Measurements from ENCODE around the gene NLRP1. TPM values are rescaled to one million over a fixed set of nuclear protein-coding genes. Genes with fewer than 3 reads are reported as not detected.

The NLRP1 gene
- total RNA-seq = 10 to 100 TPM; 18.1 to 19.6 TPM
- long read RNA-seq, donor 1, full-length matches to known transcripts = 2 of 15 reads
- long read RNA-seq, donor 1, partial matches to known transcripts = 3 of 15 reads
- long read RNA-seq, donor 1, other reads (novel, unspliced or antisense) = 10 of 15 reads
- long read RNA-seq, donor 2, partial matches to known transcripts = 3 of 5 reads
- long read RNA-seq, donor 2, other reads (novel, unspliced or antisense) = 1 of 5 reads

- DNase-seq (ENCODE audit: low spot score) = peak; percentile 97
- intact Hi-C loops (cut with DNase I) = loop anchor here in 1 of 2 donors (5.0 kb wide), 1 partner anchor 838 kb away; no protein-coding TSS in a partner anchor
Observed at GRCh38 chr17:5584383-5585286, at the start of gene NLRP1. Gene NLRP1, minus strand, starts transcription at chr17:5584509. Its CDS starts 552 bp downstream, at chr17:5583957.

GRCh38 chr17:5631958-5632590, 47.8 kb upstream of the NLRP1 start:
- intact Hi-C loops (cut with DNase I) = no loop called here
- no peak for DNase-seq (ENCODE audit: low spot score)

GRCh38 chr17:5630434-5630833, 46.1 kb upstream of the NLRP1 start:
- DNase-seq (ENCODE audit: low spot score) = no peak
- intact Hi-C loops (cut with DNase I) = no loop called here

GRCh38 chr17:5629128-5629527, 44.8 kb upstream of the NLRP1 start:
- intact Hi-C loops (cut with DNase I) = no loop called here
- DNase-seq (ENCODE audit: low spot score) = no peak

- DNase-seq (ENCODE audit: low spot score) = no peak
- intact Hi-C loops (cut with DNase I) = no loop called here
Observed at GRCh38 chr17:5628262-5628661, 44.0 kb upstream of the NLRP1 start.

GRCh38 chr17:5624211-5624610, 39.9 kb upstream of the NLRP1 start:
- intact Hi-C loops (cut with DNase I) = no loop called here
- DNase-seq (ENCODE audit: low spot score) = no peak

- DNase-seq (ENCODE audit: low spot score) = no peak
- intact Hi-C loops (cut with DNase I) = no loop called here
Observed at GRCh38 chr17:5621729-5622128, 37.4 kb upstream of the NLRP1 start.

- DNase-seq (ENCODE audit: low spot score) = no peak
- intact Hi-C loops (cut with DNase I) = no loop called here
Observed at GRCh38 chr17:5621026-5621425, 36.7 kb upstream of the NLRP1 start.

GRCh38 chr17:5619088-5619740, 34.9 kb upstream of the NLRP1 start:
- intact Hi-C loops (cut with DNase I) = loop anchor here in 1 of 2 donors (1.0 to 10.0 kb wide), 2 partner anchors 45 to 126 kb away; no protein-coding TSS in a partner anchor
- DNase-seq (ENCODE audit: low spot score) = no peak

- intact Hi-C loops (cut with DNase I) = loop anchor here in 1 of 2 donors (10.0 kb wide), 1 partner anchor 126 kb away; no protein-coding TSS in a partner anchor
- no peak for DNase-seq (ENCODE audit: low spot score)
Observed at GRCh38 chr17:5618476-5618875, 34.2 kb upstream of the NLRP1 start.

- no peak for DNase-seq (ENCODE audit: low spot score)
- intact Hi-C loops (cut with DNase I) = loop anchor here in 1 of 2 donors (2.0 to 10.0 kb wide), 2 partner anchors 55 to 129 kb away; no protein-coding TSS in a partner anchor
Observed at GRCh38 chr17:5615476-5615875, 31.2 kb upstream of the NLRP1 start.

GRCh38 chr17:5610956-5611355, 26.6 kb upstream of the NLRP1 start:
- intact Hi-C loops (cut with DNase I) = loop anchor here in 1 of 2 donors (10.0 kb wide), 1 partner anchor 134 kb away; no protein-coding TSS in a partner anchor
- no peak for DNase-seq (ENCODE audit: low spot score)

GRCh38 chr17:5608399-5609112, 24.2 kb upstream of the NLRP1 start:
- intact Hi-C loops (cut with DNase I) = no loop called here
- DNase-seq (ENCODE audit: low spot score) = no peak

GRCh38 chr17:5607946-5608345, 23.6 kb upstream of the NLRP1 start:
- intact Hi-C loops (cut with DNase I) = no loop called here
- no peak for DNase-seq (ENCODE audit: low spot score)

- intact Hi-C loops (cut with DNase I) = no loop called here
- DNase-seq (ENCODE audit: low spot score) = no peak
Observed at GRCh38 chr17:5605452-5605851, 21.1 kb upstream of the NLRP1 start.

- intact Hi-C loops (cut with DNase I) = no loop called here
- DNase-seq (ENCODE audit: low spot score) = no peak
Observed at GRCh38 chr17:5600041-5600440, 15.7 kb upstream of the NLRP1 start.

- no peak for DNase-seq (ENCODE audit: low spot score)
- intact Hi-C loops (cut with DNase I) = no loop called here
Observed at GRCh38 chr17:5598457-5598856, 14.1 kb upstream of the NLRP1 start.

- DNase-seq (ENCODE audit: low spot score) = no peak
- intact Hi-C loops (cut with DNase I) = no loop called here
Observed at GRCh38 chr17:5596421-5596820, 12.1 kb upstream of the NLRP1 start.

- intact Hi-C loops (cut with DNase I) = no loop called here
- DNase-seq (ENCODE audit: low spot score) = no peak
Observed at GRCh38 chr17:5595831-5596230, 11.5 kb upstream of the NLRP1 start.

Measured in posterior vena cava (tissue), 2 donors.